Measurements from ENCODE around the gene RASL11B.
"Not testable (repeated sequence)": the region's sequence is repeated elsewhere in the genome, so short reads cannot be mapped to it uniquely, and the experiment has no call there.

The RASL11B gene

GRCh38 chr4:52861879-52862616 lies at the start of gene RASL11B:
Gene RASL11B, plus strand, starts transcription at chr4:52862317. Its CDS starts 191 bp downstream, at chr4:52862508.
- peak; percentile 56 for DNase-seq

- DNase-seq = no peak
Measured at GRCh38 chr4:52813546-52813945, 48.6 kb upstream of the RASL11B start.

GRCh38 chr4:52822583-52822971 lies 39.5 kb upstream of the RASL11B start:
- DNase-seq = no peak

GRCh38 chr4:52822972-52823701 lies 39.0 kb upstream of the RASL11B start:
- no peak for DNase-seq

GRCh38 chr4:52823702-52824092 lies 38.4 kb upstream of the RASL11B start:
- no peak for DNase-seq

- DNase-seq = no peak
Measured at GRCh38 chr4:52824270-52824602, 37.9 kb upstream of the RASL11B start.

GRCh38 chr4:52824603-52825459 lies 37.3 kb upstream of the RASL11B start:
- DNase-seq = no peak

GRCh38 chr4:52825460-52826090 lies 36.5 kb upstream of the RASL11B start:
- no peak for DNase-seq

- DNase-seq = no peak
Measured at GRCh38 chr4:52833941-52834525, 28.1 kb upstream of the RASL11B start.

GRCh38 chr4:52834641-52835456 lies 27.3 kb upstream of the RASL11B start:
- not testable (repeated sequence) for DNase-seq

GRCh38 chr4:52836120-52836519 lies 26.0 kb upstream of the RASL11B start:
- DNase-seq = no peak

- DNase-seq = no peak
Measured at GRCh38 chr4:52836678-52837077, 25.4 kb upstream of the RASL11B start.

- DNase-seq = peak; percentile 96
Measured at GRCh38 chr4:52837716-52838558, 24.2 kb upstream of the RASL11B start.

- DNase-seq = no peak
Measured at GRCh38 chr4:52838729-52839586, 23.2 kb upstream of the RASL11B start.

GRCh38 chr4:52840531-52841370 lies 21.4 kb upstream of the RASL11B start:
- no peak for DNase-seq

- no peak for DNase-seq
Measured at GRCh38 chr4:52841682-52842456, 20.2 kb upstream of the RASL11B start.

GRCh38 chr4:52842792-52843191 lies 19.3 kb upstream of the RASL11B start:
- peak; percentile 15 for DNase-seq

GRCh38 chr4:52843351-52843750 lies 18.8 kb upstream of the RASL11B start:
- peak; percentile 40 for DNase-seq

Measured in MV-4-11 (cell line).